Endometrial microvascular endothelial cells (primary cell): ENCODE measurements around the gene TOR1AIP1. TPM values are rescaled to one million over a fixed set of nuclear protein-coding genes. Genes with fewer than 3 reads are reported as not detected.

Source experiments
- in situ Hi-C: cut with HindIII; loops from 2 replicates; pipeline ENCODE4 v1.10.0; 2017; ENCODE audit warnings: low sequenced_read_pairs, low pct_unique_long_range_greater_than_20kb; ENCODE audit errors: inconsistent ontology term
- total RNA-seq: library from RNA; depleted of rRNA; stranded (reverse); fragments of >200 nt; gene quantifications from one replicate; pipeline ENCODE4 v1.2.3, GENCODE V29; 2015; ENCODE audit errors: inconsistent ontology term

TOR1AIP1 gene
- total RNA-seq, 1 donor from 2014 or later, result 50.2 TPM

DNA sequence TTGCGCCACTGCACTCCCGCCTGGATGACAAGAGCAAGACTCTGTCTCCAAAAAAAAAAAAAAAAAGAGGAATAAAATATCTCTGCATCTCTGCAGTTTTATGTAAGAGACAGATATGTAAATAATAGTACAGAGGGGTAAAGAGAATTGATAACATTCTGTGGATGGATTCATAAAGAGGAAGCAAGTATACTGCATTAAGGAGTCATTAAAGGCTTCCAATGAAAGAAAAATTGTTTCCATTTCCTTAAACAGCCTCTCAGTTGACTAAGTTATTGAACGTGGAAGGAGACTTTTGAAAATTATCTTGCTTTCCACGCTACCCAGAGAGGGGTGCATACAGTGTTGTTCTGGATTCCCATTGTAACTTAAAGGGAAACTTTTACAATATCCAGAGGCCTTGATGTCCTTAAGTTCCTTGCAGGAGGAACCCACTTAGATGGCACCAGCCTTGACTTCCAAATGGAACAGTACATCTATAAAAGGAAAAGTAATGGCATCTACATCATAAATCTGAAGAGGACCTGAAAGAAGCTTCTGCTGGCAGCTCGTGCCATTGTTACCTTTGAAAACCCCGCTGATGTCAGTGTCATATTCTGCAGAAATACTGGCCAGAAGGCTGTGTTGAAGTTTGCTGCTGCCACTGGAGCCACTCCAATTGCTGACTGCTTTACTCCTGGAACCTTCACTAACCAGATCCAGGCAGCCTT, 86.4 kb downstream of the TOR1AIP1 start:
- in situ Hi-C loops, result no loop called here

DNA sequence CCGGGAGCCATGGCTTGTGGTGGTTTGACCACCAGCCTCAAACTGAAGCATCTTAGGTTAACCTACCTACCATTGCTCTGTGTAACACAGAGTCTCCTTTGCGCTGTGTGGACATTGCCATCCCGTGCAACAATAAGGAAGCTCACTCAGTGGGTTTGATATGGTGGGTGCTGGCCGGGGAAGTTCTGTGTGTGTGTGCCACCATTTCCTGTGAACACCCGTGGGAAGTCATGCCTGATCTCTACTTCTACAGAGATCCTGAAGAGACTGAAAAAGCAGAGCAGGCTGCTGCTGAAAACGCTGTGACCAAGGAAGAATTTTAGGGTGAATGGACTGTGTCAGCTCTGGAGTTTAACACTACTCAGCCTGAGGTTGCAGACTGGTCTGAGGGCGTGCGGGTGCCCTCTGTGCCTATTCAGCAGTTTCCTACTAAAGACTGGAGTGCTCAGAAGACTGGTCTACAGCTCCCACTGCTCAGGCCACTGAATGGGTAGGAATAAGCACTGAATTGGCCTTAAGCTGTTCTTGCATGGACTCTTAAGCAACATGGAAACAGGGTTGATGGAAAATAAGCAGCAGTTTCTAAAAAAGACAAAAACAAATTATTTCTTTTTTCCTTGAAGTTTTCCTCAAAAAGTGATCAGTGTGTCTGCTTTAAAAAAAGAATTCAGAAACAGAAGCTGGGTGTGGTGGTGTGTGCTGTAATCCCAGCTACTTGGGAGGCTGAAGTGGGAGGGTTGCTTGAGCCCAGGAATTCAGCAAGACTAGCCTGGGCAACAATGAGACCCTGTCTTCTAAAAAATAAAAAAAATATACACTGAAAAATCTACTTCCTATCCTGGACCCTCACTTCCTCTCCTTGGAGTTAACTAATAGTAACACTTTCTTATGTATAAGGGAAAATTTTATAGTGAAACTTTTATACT, 87.2 kb downstream of the TOR1AIP1 start:
- in situ Hi-C loops, result no loop called here

Other genes starting within 250 kb of the TOR1AIP1 start
- 0.19 TPM for gene FAM163A, start 139.0 kb upstream of the TOR1AIP1 start, total RNA-seq
- gene TOR1AIP2, start 4.5 kb upstream of the TOR1AIP1 start, total RNA-seq, result 104 TPM
- 28.1 TPM for gene CEP350, start 72.5 kb downstream of the TOR1AIP1 start, total RNA-seq